Measurements from ENCODE around the gene ADGRF3.

DNA sequence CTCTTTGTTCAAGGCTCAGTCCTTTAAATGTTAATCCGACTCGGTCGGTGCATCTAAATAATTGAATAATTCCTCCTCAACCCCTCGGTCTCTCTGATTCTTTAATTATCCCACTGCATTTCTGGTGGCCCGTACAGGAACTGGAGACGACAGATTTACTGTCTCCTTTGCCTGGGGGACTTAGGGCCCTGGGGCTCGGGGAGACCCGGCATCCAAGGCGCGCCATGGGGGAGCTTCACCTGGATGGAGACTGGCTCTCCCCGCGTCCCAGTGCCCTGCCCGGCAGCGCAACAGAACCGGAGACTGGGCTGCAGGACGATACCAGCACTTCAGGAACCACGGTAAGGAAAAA lies 48.3 kb downstream of the ADGRF3 start:
- TF ChIP-seq, protein P1, sequence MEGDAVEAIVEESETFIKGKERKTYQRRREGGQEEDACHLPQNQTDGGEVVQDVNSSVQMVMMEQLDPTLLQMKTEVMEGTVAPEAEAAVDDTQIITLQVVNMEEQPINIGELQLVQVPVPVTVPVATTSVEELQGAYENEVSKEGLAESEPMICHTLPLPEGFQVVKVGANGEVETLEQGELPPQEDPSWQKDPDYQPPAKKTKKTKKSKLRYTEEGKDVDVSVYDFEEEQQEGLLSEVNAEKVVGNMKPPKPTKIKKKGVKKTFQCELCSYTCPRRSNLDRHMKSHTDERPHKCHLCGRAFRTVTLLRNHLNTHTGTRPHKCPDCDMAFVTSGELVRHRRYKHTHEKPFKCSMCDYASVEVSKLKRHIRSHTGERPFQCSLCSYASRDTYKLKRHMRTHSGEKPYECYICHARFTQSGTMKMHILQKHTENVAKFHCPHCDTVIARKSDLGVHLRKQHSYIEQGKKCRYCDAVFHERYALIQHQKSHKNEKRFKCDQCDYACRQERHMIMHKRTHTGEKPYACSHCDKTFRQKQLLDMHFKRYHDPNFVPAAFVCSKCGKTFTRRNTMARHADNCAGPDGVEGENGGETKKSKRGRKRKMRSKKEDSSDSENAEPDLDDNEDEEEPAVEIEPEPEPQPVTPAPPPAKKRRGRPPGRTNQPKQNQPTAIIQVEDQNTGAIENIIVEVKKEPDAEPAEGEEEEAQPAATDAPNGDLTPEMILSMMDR (IDR thresholded peaks at IDR 0.05), result no peak
- no peak for TF ChIP-seq JUND (IDR thresholded peaks at IDR 0.05)
- no peak for TF ChIP-seq POLR2AphosphoS5 (IDR thresholded peaks at IDR 0.05; ENCODE audit: low read depth, low read length)
- TF ChIP-seq TAF1 (IDR thresholded peaks at IDR 0.05; ENCODE audit: borderline replicate concordance, low read depth, low read length), result no peak
- TF ChIP-seq TCF12 (IDR thresholded peaks at IDR 0.05), result no peak
- TF ChIP-seq GATA2 (CRISPR knock-in tag; IDR thresholded peaks at IDR 0.05), result no peak
- no peak for TF ChIP-seq YY1 (IDR thresholded peaks at IDR 0.05; ENCODE audit: low read depth)
- TF ChIP-seq ELF1 (IDR thresholded peaks at IDR 0.05), result no peak
- no peak for TF ChIP-seq RAD21 (IDR thresholded peaks at IDR 0.05; ENCODE audit: low read length)
- TF ChIP-seq EP300 (IDR thresholded peaks at IDR 0.05; ENCODE audit: borderline replicate concordance in 1 of 2, low read depth in 1 of 2, low read length in 1 of 2), result no peak
- TF ChIP-seq SMC3 (IDR thresholded peaks at IDR 0.05; ENCODE audit: low read depth, low read length), result no peak

Data from SK-N-SH (cell line).